PFSK-1 (cell line): ENCODE data around the gene EVI5L.

Source experiments
- FOXP2 ChIP-seq: optimal IDR thresholded peaks from 2 replicates; pipeline ENCODE3; 2011; ENCODE audit warnings: borderline replicate concordance, control low read depth, inconsistent platforms; ENCODE audit not compliant: insufficient read depth; ENCODE audit errors: extremely low read length, extremely low read depth
- POLR2AphosphoS5 ChIP-seq: IDR thresholded peaks from 2 replicates; pipeline ENCODE4 v1.6.1; 2012; ENCODE audit warnings: low read depth, mild to moderate bottlenecking, control low read depth, low read length, moderate library complexity
- REST ChIP-seq, 2 experiments: IDR thresholded peaks; 2 replicates each; pipeline versions ENCODE4 v1.6.1 to v1.8.0; 2011 to 2012; ENCODE audit warnings: low read depth in 2 of 2, low read length in 2 of 2, control low read depth in 1 of 2, inconsistent platforms in 1 of 2, mild to moderate bottlenecking in 1 of 2, moderate library complexity in 1 of 2; ENCODE audit not compliant: insufficient read depth in 1 of 2
- SIN3A ChIP-seq: IDR thresholded peaks from 2 replicates; pipeline ENCODE4 v1.6.1; 2012; ENCODE audit warnings: mild to moderate bottlenecking, low read length, moderate library complexity, borderline replicate concordance; ENCODE audit not compliant: insufficient read depth
- TAF1 ChIP-seq: IDR thresholded peaks from 2 replicates; pipeline ENCODE4 v1.6.1; 2012; ENCODE audit warnings: low read length, control low read depth, borderline replicate concordance; ENCODE audit not compliant: insufficient read depth

EVI5L gene

GRCh38 chr19:7894612-7895309, 64.7 kb downstream of the EVI5L start:
- TF ChIP-seq POLR2AphosphoS5 = no peak
- no peak for TF ChIP-seq REST (IDR thresholded peaks at IDR 0.05; ENCODE audit: insufficient read depth in 1 of 2, low read depth in 2 of 2, low read length in 2 of 2)
- TF ChIP-seq SIN3A = no peak
- TF ChIP-seq TAF1 = no peak
- no peak for TF ChIP-seq FOXP2

- no peak for TF ChIP-seq FOXP2
- TF ChIP-seq TAF1 = no peak
- no peak for TF ChIP-seq SIN3A
- TF ChIP-seq POLR2AphosphoS5 = no peak
- no peak for TF ChIP-seq REST (IDR thresholded peaks at IDR 0.05; ENCODE audit: insufficient read depth in 1 of 2, low read depth in 2 of 2, low read length in 2 of 2)
Observed at GRCh38 chr19:7895565-7895964, 65.5 kb downstream of the EVI5L start.

- TF ChIP-seq REST (IDR thresholded peaks at IDR 0.05; ENCODE audit: insufficient read depth in 1 of 2, low read depth in 2 of 2, low read length in 2 of 2) (no peak), POLR2AphosphoS5 (no peak), TAF1 (no peak), SIN3A (no peak), FOXP2 (no peak)
Observed at GRCh38 chr19:7897292-7897691, 67.3 kb downstream of the EVI5L start.

GRCh38 chr19:7898967-7899366, 68.9 kb downstream of the EVI5L start:
- TF ChIP-seq POLR2AphosphoS5 (no peak), SIN3A (no peak), FOXP2 (no peak), REST (IDR thresholded peaks at IDR 0.05; ENCODE audit: insufficient read depth in 1 of 2, low read depth in 2 of 2, low read length in 2 of 2) (no peak), TAF1 (no peak)
